Natural killer cell treated with Interleukin-12 subunit alpha and Interleukin-12 subunit beta and Interleukin-15 and Interleukin-18, amount 100 ng/mL, for 72 hours (primary cell): Measurements from ENCODE around the gene SYCE3. TPM values are rescaled to one million over a fixed set of nuclear protein-coding genes. Genes with fewer than 3 reads are reported as not detected.

ENCODE experiments used
- ATAC-seq, 2 donors: fragments of 150-1000 bp; cut with Tn5 transposase in 1 of 2; sonication (Bioruptor Pico), chemical (Tn5 transposase) in 1 of 2; 2 replicates each; pipeline ENCODE4 v1.10.0; 2021
- DNase-seq: peaks from one replicate; pipeline ENCODE4 v3.0.0; 2022; ENCODE audit warnings: low spot score
- H3K27ac Mint-ChIP-seq, 2 donors: 1 replicate in 1 of 2; 2 replicates in 1 of 2; pipeline ENCODE4 v1.8.0; 2022; ENCODE audit warnings: mixed read lengths in 2 of 2, mild to moderate bottlenecking in 1 of 2, moderate library complexity in 1 of 2
- H3K27me3 Mint-ChIP-seq, 2 donors: 1 replicate in 1 of 2; 2 replicates in 1 of 2; pipeline ENCODE4 v1.8.0; 2022; ENCODE audit warnings: mixed read lengths in 2 of 2
- H3K36me3 Mint-ChIP-seq: one replicate; pipeline ENCODE4 v1.8.0; 2022; ENCODE audit warnings: mixed read lengths
- H3K4me1 Mint-ChIP-seq, 2 donors: 1 replicate in 1 of 2; 2 replicates in 1 of 2; pipeline ENCODE4 v1.8.0; 2022; ENCODE audit warnings: low read depth in 2 of 2, mixed read lengths in 2 of 2, mild to moderate bottlenecking in 1 of 2
- H3K4me3 Mint-ChIP-seq: one replicate; pipeline ENCODE4 v1.8.0; 2022; ENCODE audit warnings: mixed read lengths
- H3K9me3 Mint-ChIP-seq: 2 replicates; pipeline ENCODE4 v1.8.0; 2022; ENCODE audit warnings: mixed read lengths
- total RNA-seq, 2 donors: library from RNA; stranded (reverse); gene quantifications; one replicate each; pipeline ENCODE4 v1.2.3, GENCODE V29; 2022

SYCE3 gene
- total RNA-seq, 2 donors from 2014 or later: not detected

DNA sequence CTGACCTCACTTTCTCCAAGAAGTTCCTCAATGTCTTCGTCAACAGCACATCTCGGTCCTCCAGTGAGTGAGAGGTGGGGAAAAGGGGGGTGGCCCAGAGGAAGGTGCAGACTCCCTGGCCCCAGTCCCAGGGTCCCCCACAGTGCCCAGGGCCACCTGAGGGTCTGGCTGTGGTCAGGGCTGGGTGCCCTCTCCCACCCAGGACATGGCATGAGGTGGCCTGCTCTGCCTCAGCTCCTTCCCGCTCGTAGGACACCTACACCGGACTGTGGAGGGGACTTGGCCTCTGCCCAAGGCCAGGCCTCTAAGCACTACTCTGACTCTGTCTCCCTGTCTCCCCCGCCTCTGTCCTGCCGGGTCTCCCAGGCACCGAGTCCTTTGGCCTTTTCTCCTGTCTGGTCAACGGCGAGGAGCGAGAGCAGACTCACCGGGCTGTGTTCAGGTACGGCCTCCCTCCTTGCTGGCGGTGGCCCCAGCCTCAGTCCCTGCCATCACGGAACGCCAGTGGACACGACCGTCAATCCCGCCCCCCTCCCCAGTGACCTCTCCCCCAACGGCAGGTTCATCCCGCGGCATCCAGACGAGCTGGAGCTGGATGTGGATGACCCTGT lies 42.4 kb upstream of the SYCE3 start:
- no peak for ATAC-seq
- Mint-ChIP-seq H3K4me1 (peaks cover 5 to 8% of the 10 kb centered on the region in 2 donors), H3K36me3 (no peaks in the 10 kb centered on the region), H3K4me3 (no peak overlapping the region), H3K27me3 (peaks cover 29 to 32% of the 10 kb centered on the region in 2 donors), H3K27ac (no peak overlapping the region), H3K9me3 (no peaks in the 10 kb centered on the region)
- DNase-seq: no peak

DNA sequence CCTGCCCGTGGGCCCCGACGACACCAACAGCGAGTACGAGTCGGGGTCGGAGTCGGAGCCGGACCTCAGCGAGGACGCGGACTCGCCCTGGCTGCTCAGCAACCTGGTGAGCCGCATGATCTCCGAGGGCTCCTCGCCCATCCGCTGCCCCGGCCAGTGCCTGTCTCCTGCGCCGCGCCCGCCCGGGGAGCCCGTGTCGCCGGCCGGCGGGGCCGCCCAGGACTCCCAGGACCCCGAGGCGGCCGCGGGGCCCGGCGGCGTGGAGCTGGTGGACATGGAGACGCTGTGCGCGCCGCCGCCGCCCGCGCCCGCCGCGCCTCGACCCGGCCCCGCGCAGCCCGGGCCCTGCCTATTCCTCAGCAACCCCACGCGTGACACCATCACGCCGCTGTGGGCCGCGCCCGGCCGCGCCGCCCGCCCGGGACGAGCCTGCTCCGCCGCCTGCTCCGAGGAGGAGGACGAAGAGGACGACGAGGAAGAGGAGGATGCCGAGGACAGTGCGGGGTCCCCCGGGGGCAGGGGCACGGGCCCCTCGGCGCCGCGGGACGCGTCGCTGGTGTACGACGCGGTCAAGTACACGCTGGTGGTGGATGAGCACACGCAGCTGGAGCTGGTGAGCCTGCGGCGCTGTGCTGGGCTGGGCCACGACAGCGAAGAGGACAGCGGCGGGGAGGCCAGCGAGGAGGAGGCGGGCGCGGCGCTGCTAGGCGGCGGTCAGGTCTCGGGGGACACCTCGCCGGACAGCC lies 41.7 kb upstream of the SYCE3 start:
- ATAC-seq: peak in 1 of 2 donors; percentile 3
- H3K36me3 Mint-ChIP-seq: no peaks in the 10 kb centered on the region
- H3K27me3 Mint-ChIP-seq: peaks cover 29 to 33% of the 10 kb centered on the region in 2 donors
- no peaks in the 10 kb centered on the region for H3K9me3 Mint-ChIP-seq
- peaks cover 5 to 8% of the 10 kb centered on the region in 2 donors for H3K4me1 Mint-ChIP-seq
- no peak for DNase-seq
- H3K27ac Mint-ChIP-seq: no peak overlapping the region
- no peak overlapping the region for H3K4me3 Mint-ChIP-seq

DNA sequence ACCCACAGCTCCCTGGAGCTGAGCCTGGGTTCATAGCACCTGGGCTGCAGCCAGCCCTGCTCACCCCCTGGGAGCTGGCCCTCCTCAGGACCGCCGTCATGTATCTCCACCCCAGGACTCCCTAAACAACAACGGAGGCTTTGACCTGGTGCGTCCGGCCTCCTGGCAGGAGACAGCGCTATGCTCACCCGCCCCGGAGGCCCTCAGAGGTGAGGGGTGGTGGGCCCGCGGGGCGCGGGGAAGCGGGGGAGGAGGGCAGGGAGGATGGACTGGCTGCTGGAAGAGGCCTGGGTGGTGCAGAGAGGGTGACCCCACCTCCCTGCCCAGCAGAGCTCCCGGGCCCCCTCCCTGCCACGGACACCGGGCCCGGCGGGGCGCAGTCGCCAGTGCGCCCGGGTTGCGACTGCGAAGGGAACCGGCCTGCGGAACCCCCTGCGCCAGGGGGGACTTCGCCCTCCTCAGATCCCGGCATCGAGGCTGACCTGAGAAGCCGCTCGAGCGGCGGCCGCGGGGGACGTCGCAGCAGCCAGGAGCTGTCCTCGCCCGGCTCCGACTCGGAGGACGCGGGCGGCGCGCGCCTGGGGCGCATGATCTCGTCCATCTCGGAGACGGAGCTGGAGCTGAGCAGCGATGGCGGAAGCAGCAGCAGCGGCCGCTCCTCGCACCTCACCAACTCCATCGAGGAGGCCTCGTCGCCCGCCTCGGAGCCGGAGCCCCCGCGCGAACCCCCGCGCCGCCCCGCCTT lies 41.0 kb upstream of the SYCE3 start:
- Mint-ChIP-seq H3K9me3 (no peaks in the 10 kb centered on the region), H3K4me1 (peaks cover 5 to 8% of the 10 kb centered on the region in 2 donors), H3K27ac (no peak overlapping the region), H3K27me3 (peaks cover 29 to 31% of the 10 kb centered on the region in 2 donors), H3K4me3 (no peak overlapping the region), H3K36me3 (no peaks in the 10 kb centered on the region)
- DNase-seq (no peak), ATAC-seq (no peak)

DNA sequence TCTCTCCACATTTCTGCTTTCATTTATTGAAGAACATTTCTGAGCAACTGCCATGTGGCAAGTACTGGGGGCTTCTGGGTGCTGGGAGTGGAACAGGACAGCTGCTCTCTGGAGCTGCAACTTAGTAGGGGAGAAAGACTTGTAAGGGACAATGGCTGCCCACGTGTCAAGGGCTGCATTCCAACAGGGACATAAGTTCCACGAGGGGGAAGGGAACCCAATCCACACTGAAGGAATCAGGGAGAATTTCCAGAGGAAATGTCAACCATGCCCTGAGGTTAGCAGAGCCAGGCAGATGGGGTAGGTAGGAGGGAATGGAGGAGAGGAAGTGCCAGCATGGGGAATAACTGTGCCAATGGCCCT lies 39.6 kb upstream of the SYCE3 start:
- Mint-ChIP-seq H3K4me1 (peaks cover 5% of the 10 kb centered on the region in 2 donors), H3K9me3 (no peaks in the 10 kb centered on the region), H3K27me3 (peaks cover 23 to 28% of the 10 kb centered on the region in 2 donors), H3K27ac (no peak overlapping the region), H3K4me3 (peak overlapping the region; percentile 72), H3K36me3 (no peaks in the 10 kb centered on the region)
- DNase-seq (no peak), ATAC-seq (no peak)

DNA sequence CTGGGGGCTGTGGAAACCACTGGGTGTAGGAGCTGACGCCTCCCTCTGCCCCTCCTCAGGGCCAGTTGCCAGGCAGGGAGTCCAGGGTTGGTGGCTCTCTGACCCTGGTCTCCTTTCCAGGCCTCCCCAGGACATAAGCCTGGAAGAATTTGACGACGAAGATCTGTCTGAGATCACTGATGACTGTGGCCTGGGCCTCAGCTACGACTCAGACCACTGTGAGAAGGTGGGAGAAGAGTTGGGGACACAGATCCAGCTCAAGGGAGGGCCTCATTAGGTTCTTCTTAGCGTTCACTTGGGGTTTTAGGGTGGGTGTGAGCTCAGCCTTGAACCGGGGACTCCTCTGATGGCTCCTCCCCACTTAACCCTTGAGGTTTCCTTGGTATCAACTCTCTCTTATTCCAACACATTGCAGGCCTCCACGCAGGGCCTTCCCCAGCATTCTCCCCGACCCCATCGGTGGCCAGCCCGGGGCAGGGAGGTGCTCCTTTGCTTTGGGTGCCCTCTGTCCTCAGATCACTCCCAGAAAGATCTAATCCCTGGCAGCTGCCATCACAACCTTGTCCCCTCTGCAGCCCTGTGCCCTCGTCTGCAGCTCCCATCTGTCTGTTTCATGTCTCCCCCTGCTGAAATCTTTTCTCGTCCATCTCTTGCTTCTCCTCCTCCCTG lies 39.1 kb upstream of the SYCE3 start:
- Mint-ChIP-seq H3K9me3 (no peaks in the 10 kb centered on the region), H3K27me3 (peaks cover 20 to 26% of the 10 kb centered on the region in 2 donors), H3K36me3 (no peaks in the 10 kb centered on the region), H3K27ac (no peak overlapping the region), H3K4me1 (peaks cover 5% of the 10 kb centered on the region in 2 donors), H3K4me3 (peak overlapping the region; percentile 72)
- DNase-seq (no peak), ATAC-seq (no peak)

DNA sequence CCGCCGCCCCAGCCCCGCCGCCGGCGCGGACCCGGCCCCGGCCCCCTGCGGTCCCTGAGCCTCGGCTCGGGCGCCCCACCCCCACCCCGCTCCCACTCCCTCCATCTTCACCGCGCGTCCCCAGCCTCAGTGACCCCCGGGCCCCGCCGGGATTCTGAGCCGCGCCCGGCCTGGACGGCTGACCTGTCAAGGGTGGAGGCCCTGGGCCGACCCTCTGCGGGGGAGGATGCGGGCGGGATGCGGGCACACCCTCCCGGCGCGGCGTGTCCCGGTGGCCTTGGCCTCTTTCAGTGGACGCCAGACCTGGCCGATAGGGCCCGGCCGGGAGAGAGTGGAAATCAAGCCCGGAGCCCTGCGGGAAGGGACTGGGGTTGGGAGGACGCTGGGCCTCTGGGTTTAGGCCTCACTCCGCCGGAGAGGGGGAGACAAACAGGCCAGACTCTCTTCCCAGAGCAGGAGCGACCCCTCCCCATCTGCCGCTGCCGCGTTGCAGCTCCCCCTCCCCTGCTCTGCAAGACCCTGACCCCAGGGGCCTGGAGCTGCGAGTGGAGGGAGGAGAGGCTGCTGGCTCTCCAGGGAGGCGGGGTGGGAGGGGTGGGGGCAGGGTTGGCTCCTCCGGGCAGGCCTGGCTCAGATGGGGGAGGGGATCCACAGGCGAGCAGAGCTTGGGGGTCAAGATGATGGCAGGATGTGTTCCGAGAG lies 38.4 kb upstream of the SYCE3 start:
- peaks cover 5% of the 10 kb centered on the region in 2 donors for H3K4me1 Mint-ChIP-seq
- no peak for DNase-seq
- H3K4me3 Mint-ChIP-seq: no peak overlapping the region

DNA sequence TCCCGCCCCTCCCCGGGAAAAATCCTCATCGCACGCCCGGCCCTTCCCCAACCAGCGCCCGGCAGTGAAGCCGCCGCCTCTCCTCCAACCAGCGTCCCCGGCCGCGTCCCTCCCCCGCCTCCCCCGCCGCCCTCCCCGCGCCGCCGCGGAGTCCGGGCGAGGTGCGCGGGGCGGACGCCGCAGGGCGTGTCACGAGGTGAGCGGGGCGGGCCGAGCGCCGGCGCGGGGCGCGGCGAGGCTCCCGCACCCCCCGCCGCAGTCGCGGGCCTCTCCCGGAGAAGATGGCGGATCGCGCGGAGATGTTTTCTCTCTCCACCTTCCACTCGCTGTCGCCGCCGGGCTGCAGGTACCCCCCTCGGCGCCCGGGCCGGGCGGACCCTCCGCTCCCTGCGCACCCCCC lies 37.8 kb upstream of the SYCE3 start, which contains the start of gene MAPK8IP2:
Gene MAPK8IP2, plus strand, starts transcription at position 256 of the 400 bp plus-strand sequence. Its CDS starts 26 bp downstream, at position 282.
- H3K4me3 Mint-ChIP-seq: peak within 1 kb of the TSS; percentile 72
- peaks cover 5% of the 10 kb centered on the region in 2 donors for H3K4me1 Mint-ChIP-seq
- H3K27me3 Mint-ChIP-seq: peaks cover 20 to 27% of the 10 kb centered on the region in 2 donors
- H3K9me3 Mint-ChIP-seq: no peaks in the 10 kb centered on the region
- ATAC-seq: peak; percentile 22 to 50
- no peak for DNase-seq
- H3K27ac Mint-ChIP-seq: no peak within 1 kb of the TSS
- H3K36me3 Mint-ChIP-seq: no peaks in the 10 kb centered on the region

More for the DNA sequence above, 38.4 kb upstream of the SYCE3 start:
- Mint-ChIP-seq H3K9me3 (no peaks in the 10 kb centered on the region), H3K27ac (no peak overlapping the region), H3K36me3 (no peaks in the 10 kb centered on the region), H3K27me3 (peaks cover 20 to 27% of the 10 kb centered on the region in 2 donors)
- no peak for ATAC-seq

DNA sequence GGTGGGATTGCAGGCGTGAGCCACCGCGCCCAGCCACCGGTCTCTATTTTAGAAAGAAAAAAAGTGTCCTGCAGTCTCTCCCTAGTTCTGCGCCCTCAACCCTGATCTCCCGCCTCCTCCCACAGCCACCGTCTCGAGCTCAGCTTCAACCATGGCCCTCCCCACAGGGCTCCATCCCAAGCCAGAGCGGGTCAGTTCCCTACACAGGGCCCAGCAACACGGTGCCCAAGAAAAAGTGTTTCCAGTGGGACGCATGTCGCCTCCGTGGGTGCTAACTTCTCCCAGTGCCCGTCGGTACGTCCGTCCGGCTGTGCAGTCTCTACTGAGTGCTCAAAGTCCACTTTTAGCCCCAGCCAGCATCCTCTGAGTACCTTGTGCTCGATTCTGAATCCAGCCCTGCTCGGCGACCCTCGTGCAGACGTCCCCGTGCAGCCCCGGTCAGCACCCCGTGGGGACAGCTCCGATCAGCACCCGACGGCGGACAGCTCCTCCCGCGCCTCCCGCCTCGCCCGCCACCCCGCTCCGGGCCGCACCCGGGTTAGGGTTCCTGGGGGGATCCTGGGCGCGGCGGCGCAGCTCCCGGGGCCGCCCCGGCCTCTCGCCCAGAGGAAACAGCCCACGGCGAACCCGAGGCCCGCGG lies 37.2 kb upstream of the SYCE3 start:
- Mint-ChIP-seq H3K36me3 (no peaks in the 10 kb centered on the region), H3K27ac (no peak overlapping the region), H3K27me3 (peaks cover 20 to 27% of the 10 kb centered on the region in 2 donors), H3K4me1 (peaks cover 5% of the 10 kb centered on the region in 2 donors), H3K4me3 (no peak overlapping the region), H3K9me3 (no peaks in the 10 kb centered on the region)
- ATAC-seq: peak; percentile 79 to 84
- DNase-seq: peak; percentile 67

DNA sequence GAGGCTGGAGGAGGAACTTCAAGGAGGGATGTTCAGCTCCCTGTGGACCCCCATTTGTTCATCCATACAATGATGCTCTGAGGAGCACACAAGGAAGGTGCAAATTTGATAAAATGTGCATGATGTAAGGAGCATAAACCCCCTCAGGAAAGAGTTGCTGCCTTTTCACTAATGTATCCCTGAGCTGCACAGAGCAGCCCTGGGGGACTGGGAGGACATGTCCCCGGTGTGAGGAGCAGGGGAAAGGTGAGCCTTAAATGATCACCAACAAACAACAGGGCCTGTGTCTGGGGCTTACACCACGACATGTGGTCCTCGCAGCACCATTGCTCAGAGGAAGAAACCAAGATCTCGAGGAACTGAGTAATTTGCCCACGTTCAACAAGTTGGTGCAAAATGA lies 34.4 kb upstream of the SYCE3 start:
- no peaks in the 10 kb centered on the region for H3K9me3 Mint-ChIP-seq

DNA sequence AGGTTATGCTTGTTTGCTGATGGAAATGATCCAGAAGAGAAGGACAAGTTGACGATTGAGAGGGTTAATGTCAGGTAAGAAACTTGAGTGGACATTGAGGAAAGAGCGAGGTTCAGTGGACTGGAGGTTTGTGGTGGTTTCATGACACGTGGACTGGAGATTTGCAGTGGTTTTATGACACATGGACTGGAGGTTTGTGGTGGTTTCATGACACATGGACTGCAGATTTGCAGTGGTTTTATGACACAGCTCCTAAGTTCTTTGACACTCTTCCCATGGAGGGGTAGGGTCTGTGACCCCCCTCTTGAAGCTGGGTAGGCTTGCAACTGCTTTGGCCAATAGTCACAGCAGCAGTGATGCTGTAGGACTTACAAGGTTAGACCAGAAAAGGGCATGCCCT lies 32.5 kb upstream of the SYCE3 start:
- no peak overlapping the region for H3K4me3 Mint-ChIP-seq
- DNase-seq: peak; percentile 45
- no peak for ATAC-seq
- H3K36me3 Mint-ChIP-seq: no peaks in the 10 kb centered on the region
- no peaks in the 10 kb centered on the region for H3K4me1 Mint-ChIP-seq
- H3K27ac Mint-ChIP-seq: no peak overlapping the region
- peaks cover 0 to 11% of the 10 kb centered on the region in 2 donors for H3K27me3 Mint-ChIP-seq
- no peaks in the 10 kb centered on the region for H3K9me3 Mint-ChIP-seq

More for the DNA sequence above, 34.4 kb upstream of the SYCE3 start:
- Mint-ChIP-seq H3K4me1 (peaks cover 5% of the 10 kb centered on the region in 2 donors), H3K27ac (no peak overlapping the region), H3K4me3 (no peak overlapping the region), H3K36me3 (no peaks in the 10 kb centered on the region), H3K27me3 (peaks cover 8 to 17% of the 10 kb centered on the region in 2 donors)
- peak; percentile 15 for DNase-seq
- ATAC-seq: no peak

DNA sequence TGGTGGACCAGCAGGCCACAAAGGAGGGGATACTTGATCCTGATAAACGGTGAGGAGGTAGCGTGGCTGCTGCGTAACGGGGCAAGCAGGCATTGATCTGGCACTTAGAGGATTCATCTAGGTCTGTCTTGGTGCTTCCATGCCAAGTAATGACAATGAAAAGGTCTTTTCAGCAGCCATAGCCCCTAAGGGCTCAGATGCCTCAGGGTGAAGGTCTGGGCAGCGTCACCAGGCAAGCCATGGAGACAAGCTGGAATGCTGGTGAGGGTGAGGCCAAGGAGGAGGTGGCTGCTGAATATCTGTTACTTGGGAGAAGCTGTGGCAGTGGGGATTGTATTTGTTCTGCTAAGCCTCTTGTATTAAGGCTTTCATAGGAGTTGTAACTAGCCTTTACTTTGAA lies 24.7 kb upstream of the SYCE3 start:
- DNase-seq (no peak), ATAC-seq (no peak)
- H3K4me1 Mint-ChIP-seq: peaks cover 5 to 8% of the 10 kb centered on the region in 2 donors
- no peaks in the 10 kb centered on the region for H3K9me3 Mint-ChIP-seq
- no peak overlapping the region for H3K4me3 Mint-ChIP-seq
- H3K27ac Mint-ChIP-seq: no peak overlapping the region
- H3K27me3 Mint-ChIP-seq: no peaks in the 10 kb centered on the region
- no peaks in the 10 kb centered on the region for H3K36me3 Mint-ChIP-seq

DNA sequence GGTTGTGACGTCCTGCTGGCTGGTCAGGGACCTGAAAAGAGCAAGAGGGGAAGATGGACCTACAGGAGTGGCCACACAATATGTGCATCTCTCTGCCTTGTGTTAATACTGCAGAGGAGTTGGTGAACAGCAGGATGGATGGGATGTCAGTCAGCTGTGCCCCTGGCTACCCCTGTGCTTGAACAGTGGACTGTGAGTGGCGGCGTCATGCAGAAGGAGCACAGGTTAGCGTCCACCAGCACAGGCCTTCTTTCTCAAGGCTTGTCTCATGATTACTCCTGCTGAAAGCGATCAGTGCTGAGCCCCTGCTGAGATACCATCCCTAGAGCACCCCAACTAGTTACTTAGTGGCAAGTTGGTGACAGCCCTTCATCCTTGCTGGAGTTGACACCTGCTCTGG lies 23.7 kb upstream of the SYCE3 start:
- Mint-ChIP-seq H3K36me3 (no peaks in the 10 kb centered on the region), H3K27ac (no peak overlapping the region), H3K9me3 (no peaks in the 10 kb centered on the region), H3K4me1 (peaks cover 5 to 8% of the 10 kb centered on the region in 2 donors), H3K27me3 (no peaks in the 10 kb centered on the region), H3K4me3 (no peak overlapping the region)
- no peak for ATAC-seq
- DNase-seq: no peak

DNA sequence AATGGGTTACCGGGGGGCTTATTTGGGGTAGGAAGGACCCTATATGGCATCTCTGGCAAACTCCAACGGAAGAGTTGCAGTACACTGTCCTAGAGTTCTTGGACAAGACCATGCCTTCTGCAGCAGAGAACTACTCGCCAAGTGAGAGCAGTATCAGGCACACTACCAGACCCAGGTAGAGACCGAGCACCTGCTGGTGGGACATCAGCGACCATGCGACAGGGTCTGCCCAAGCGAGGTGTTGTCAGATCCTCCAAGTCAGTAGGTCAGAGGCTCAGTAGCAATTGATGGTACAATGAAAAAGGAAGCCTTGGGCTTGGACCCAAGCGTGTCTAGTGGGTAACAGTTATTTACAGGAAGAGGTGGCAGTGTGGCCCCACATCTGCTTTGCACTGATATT lies 23.1 kb upstream of the SYCE3 start:
- Mint-ChIP-seq H3K4me1 (peaks cover 5 to 8% of the 10 kb centered on the region in 2 donors), H3K27me3 (no peaks in the 10 kb centered on the region), H3K36me3 (no peaks in the 10 kb centered on the region), H3K27ac (no peak overlapping the region), H3K9me3 (no peaks in the 10 kb centered on the region), H3K4me3 (no peak overlapping the region)
- DNase-seq (peak; percentile 34), ATAC-seq (no peak)
